Muscle layer of colon (tissue), 2 donors: ENCODE data around the gene LRRC3.

Experiments
- H3K27ac ChIP-seq: one replicate; pipeline ENCODE4 v1.7.0; 2013; ENCODE audit warnings: low read depth, mild to moderate bottlenecking, low read length, moderate library complexity
- H3K27me3 ChIP-seq, 2 donors: one replicate each; pipeline ENCODE4 v1.7.0; 2013; ENCODE audit warnings: low read length in 2 of 2, mild to moderate bottlenecking in 2 of 2; ENCODE audit not compliant: insufficient read depth in 2 of 2, control insufficient read depth in 1 of 2
- H3K36me3 ChIP-seq: one replicate; pipeline ENCODE4 v1.7.0; 2013; ENCODE audit warnings: mild to moderate bottlenecking, low read length; ENCODE audit not compliant: insufficient read depth
- H3K4me1 ChIP-seq: one replicate; pipeline ENCODE4 v1.7.0; 2013; ENCODE audit warnings: mild to moderate bottlenecking, low read length; ENCODE audit not compliant: insufficient read depth
- H3K4me3 ChIP-seq, 2 donors: one replicate each; pipeline ENCODE4 v1.7.0; 2013; ENCODE audit warnings: low read length in 2 of 2, low read depth in 1 of 2, mild to moderate bottlenecking in 1 of 2, moderate library complexity in 1 of 2
- H3K9ac ChIP-seq: one replicate; pipeline ENCODE4 v1.7.0; 2013; ENCODE audit warnings: low read length
- H3K9me3 ChIP-seq: one replicate; pipeline ENCODE4 v1.7.0; 2013; ENCODE audit warnings: mild to moderate bottlenecking, low read length
- donor health status: abdominal sarcoma.
- donor health status: Adenocarcinoma of cecum.

Gene LRRC3

DNA sequence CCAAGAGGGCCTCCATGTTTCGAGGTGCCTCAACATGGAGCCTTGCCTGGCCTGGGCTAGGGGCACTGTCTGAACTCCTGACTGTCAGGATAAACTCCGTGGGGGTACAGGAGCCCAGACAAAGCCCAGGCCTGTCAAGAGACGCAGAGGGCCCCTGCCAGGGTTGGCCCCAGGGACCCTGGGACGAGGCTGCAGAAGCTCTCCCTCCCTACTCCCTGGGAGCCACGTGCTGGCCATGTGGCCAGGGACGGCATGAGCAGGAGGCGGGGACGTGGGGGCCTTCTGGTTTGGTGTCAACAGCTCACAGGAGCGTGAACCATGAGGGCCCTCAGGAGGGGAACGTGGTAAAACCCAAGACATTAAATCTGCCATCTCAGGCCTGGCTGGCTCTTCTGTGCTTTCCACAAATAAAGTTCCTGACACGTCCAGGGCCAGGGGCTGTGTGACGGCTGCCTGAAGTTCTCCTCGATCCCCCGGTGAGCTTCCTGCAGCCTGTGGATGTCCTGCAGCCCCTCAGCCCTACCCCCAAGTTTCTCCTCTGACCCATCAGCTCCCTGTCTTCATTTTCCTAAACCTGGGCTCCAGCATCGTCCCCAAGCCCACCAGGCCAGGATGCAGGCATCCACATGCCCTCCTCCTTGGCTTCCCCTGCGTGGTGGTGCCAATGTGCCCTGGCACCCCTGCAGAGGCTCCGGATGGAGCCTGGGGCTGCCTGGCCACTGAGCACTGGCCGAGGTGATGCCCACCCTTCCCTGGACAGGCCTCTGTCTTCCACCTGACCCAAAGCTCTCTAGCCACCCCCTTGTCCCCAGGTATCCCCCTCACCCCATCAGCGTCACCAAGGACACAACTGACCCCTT lies 12.8 kb upstream of the LRRC3 start:
- Histone ChIP-seq H3K27me3 (no peaks in the 10 kb centered on the region), H3K36me3 (no peaks in the 10 kb centered on the region)

DNA sequence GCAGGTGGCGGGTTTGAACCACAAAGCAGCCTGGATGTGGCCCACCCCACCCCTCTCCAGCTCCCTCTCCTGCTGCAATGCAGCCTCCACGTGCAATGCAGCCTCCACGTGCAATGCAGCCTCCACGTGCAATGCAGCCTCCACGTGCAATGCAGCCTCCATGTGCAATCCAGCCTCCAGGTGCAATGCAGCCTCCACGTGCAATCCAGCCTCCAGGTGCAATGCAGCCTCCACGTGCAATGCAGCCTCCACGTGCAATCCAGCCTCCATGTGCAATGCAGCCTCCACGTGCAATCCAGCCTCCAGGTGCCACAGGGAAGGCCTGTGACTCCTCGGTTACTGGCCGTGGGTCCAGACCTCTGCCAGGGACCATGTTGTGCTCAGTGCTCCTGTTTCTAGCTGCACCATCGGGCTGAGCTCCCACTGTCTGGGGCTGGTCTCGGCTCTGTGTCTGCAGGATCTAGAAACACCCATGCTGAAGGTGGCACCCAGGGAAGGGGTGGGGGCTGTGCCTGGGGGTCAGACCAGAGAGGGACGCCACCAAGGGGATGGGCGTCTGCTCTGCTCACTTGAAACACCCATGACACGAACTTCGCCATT lies 11.9 kb upstream of the LRRC3 start:
- Histone ChIP-seq H3K27ac (no peak overlapping the region), H3K4me3 (no peak overlapping the region), H3K9me3 (no peaks in the 10 kb centered on the region), H3K9ac (no peak overlapping the region), H3K36me3 (no peaks in the 10 kb centered on the region), H3K4me1 (peaks cover 8% of the 10 kb centered on the region), H3K27me3 (no peaks in the 10 kb centered on the region)

More for the DNA sequence above, 12.8 kb upstream of the LRRC3 start:
- no peaks in the 10 kb centered on the region for H3K9me3 ChIP-seq
- H3K4me1 ChIP-seq, result peaks cover 17% of the 10 kb centered on the region
- no peak overlapping the region for H3K4me3 ChIP-seq
- H3K27ac ChIP-seq, result no peak overlapping the region
- H3K9ac ChIP-seq, result no peak overlapping the region

DNA sequence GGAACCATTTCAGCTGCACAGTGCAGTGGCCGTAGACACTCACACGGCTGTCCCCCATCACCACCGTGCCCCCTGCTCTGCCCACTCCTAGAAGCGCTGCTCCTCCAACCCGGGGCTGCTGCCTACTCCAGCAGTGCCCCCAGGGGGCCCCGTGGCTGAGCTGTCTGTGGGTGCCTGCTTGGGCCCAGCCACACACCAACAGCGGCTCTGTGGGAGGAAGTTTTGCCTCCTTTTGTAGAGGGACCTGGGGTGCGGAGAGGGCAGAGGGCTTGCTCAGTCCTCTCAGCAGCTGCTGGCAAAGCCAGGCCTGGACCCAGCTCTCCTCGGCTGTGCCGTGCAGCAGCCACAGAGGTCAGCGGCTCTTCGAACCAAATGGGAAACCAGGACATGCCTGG lies 11.4 kb upstream of the LRRC3 start:
- Histone ChIP-seq H3K36me3 (no peaks in the 10 kb centered on the region), H3K9ac (no peak overlapping the region), H3K9me3 (no peaks in the 10 kb centered on the region), H3K27ac (no peak overlapping the region), H3K4me3 (no peak overlapping the region), H3K27me3 (no peaks in the 10 kb centered on the region), H3K4me1 (peaks cover 12% of the 10 kb centered on the region)

DNA sequence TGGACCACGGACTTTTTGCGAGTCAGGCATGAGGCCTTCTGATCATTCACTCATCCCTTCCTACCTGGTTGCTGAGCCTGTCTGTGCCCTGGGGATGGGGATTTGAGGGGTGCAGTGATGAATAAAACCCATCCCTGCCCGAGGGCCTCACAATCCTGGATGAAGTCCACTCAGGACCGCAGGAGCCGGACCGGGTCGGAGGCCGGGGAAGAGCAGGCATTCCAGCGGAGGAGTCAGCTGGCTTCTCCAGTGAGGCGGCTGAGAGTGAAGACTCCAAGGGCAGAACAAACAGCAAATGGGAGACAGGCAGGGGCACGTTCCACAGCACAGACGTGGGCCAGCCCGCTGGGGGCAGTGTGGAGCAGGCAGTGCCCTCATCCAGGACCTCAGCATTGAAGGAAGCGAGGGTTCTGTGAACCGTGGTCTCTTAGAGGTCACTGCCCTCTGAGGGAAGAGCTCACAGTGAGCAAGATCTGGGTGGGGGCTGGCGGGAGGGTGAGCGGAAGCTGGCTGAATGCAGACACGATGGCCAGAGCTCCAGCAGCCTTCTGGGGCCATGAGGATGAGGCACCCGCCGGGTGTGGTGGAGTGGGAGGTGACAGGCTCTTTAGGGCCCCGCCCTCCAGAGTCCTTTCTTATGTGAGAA lies 10.9 kb upstream of the LRRC3 start:
- H3K4me3 ChIP-seq, result no peak overlapping the region
- H3K9me3 ChIP-seq, result no peaks in the 10 kb centered on the region
- H3K27ac ChIP-seq, result no peak overlapping the region
- no peak overlapping the region for H3K9ac ChIP-seq
- no peaks in the 10 kb centered on the region for H3K36me3 ChIP-seq
- H3K27me3 ChIP-seq, result no peaks in the 10 kb centered on the region
- peaks cover 12% of the 10 kb centered on the region for H3K4me1 ChIP-seq

DNA sequence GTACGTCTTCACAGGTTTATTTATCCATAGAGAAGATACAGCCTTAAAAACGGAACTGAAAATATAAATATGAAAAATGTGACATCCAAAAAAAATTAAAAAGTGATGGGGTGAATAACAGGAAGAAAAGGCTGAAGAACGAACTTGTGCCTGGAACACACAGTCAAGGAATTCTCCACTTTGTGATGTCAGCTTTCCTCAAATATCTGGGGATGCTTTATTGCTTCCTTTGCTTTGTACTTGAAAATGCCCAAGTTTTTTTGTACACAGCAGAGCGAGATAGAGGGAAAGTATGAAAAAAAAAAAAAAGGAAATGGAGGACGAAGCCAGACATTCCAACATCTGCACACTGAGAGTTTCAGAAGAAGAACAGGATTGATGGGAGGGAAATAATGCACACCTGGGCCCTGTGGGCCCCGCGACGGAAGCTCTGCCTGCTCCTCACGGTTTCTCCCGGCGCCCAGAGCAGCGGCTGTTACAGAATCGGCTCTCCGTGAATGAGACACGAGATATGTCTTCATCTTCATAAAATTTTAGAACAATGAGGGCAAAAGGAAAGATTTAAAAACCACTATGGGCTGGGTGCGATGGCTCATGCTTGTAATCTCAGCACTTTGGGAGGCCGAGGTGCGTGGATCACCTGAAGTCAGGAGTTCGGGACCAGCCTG lies 10.0 kb upstream of the LRRC3 start:
- no peaks in the 10 kb centered on the region for H3K9me3 ChIP-seq
- H3K9ac ChIP-seq, result no peak overlapping the region
- H3K27me3 ChIP-seq, result no peaks in the 10 kb centered on the region
- H3K36me3 ChIP-seq, result no peaks in the 10 kb centered on the region
- H3K4me1 ChIP-seq, result peaks cover 11% of the 10 kb centered on the region
- H3K4me3 ChIP-seq, result no peak overlapping the region
- H3K27ac ChIP-seq, result no peak overlapping the region

DNA sequence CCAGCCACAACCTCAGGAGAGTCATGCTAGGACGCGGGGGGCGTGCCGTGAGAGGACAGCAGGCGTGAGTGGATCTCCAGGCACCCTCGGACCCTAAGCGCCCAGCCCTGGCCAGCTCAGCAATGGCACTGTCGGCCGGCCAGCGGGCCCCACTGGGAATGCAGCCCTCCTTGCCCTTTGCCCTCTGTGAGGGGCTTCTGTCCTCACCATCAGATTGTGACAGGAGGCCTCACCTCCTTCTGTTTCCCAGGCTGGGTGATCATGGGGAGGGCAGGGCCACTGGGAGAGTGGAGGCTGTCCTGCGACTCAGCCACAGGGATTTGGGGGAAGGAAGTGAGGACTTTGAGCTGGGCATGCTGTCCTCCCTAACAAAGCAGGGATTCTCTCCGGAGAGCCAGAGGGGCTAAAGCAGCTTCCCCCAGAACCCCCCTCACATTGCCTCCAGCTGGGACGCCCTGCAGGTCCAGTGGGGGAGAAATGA lies 6.6 kb upstream of the LRRC3 start:
- Histone ChIP-seq H3K27me3 (no peaks in the 10 kb centered on the region), H3K4me3 (no peak overlapping the region), H3K4me1 (peaks cover 11% of the 10 kb centered on the region), H3K27ac (no peak overlapping the region), H3K9me3 (no peaks in the 10 kb centered on the region), H3K9ac (no peak overlapping the region), H3K36me3 (no peaks in the 10 kb centered on the region)

DNA sequence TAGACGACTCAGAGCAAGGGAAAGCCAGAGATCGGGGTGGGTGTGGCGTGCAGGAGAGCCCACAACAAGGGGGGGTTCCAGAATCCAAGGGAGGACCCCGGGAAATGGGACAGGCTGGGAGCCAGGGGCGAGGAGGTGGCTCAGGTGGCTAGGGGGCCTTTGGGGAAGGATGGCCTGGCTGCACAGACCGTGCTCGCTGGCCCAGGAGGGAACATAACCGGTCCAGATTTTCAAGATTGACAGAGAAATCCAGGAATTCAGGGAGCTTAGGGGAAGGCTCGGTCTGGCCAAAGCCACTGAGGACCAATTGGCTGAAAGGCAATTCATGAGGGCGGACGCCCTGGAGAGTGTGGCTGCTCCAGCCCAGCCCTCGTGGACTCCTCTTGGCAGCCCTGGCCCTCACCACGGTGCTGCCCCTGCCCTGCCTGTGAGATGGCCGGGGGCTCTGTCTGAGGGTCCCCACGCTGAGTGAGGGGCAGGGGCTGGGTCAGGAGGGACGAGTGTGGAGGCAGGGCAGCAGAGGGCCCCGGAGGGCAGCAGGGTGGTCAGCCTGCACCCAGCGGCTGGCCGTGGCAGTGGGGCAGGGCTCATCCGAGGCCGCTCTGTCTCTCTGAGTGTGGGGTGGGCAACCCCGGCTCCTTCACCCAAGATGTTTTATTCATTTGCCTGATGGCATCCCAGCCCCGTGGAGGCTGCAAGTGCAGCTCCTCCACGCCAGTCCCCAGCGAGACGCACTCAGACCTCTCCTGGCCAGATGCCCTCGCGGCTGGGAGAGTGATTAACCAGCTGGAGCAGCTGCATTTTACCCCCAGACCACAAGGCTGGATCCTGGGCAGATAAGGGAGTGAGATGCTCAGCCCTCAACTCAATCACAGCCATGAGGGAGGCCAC lies 5.6 kb upstream of the LRRC3 start:
- H3K9me3 ChIP-seq, result no peaks in the 10 kb centered on the region
- H3K36me3 ChIP-seq, result no peaks in the 10 kb centered on the region
- H3K4me3 ChIP-seq, result no peak overlapping the region
- no peak overlapping the region for H3K27ac ChIP-seq
- H3K27me3 ChIP-seq, result no peaks in the 10 kb centered on the region
- H3K4me1 ChIP-seq, result peaks cover 11% of the 10 kb centered on the region
- H3K9ac ChIP-seq, result no peak overlapping the region

DNA sequence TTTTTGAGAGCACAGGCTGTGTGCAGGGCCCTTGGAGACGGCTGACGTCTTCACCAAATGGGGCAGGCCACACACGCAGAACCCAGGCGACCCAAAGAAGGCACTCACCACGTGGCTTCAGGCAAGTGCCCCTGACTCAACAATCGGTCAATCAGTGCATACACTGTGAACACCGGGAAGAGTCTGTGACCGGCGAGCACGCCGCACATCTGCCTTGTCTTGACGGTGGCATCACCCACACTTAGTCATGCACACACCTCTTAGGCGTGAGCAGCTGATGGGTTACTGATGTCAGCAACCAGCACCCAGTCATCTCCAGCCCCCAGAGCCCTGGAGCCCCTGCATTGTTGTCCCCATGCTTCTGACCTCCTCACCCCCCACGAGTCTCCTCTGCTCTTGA lies 4.9 kb upstream of the LRRC3 start:
- no peaks in the 10 kb centered on the region for H3K9me3 ChIP-seq
- no peaks in the 10 kb centered on the region for H3K27me3 ChIP-seq

DNA sequence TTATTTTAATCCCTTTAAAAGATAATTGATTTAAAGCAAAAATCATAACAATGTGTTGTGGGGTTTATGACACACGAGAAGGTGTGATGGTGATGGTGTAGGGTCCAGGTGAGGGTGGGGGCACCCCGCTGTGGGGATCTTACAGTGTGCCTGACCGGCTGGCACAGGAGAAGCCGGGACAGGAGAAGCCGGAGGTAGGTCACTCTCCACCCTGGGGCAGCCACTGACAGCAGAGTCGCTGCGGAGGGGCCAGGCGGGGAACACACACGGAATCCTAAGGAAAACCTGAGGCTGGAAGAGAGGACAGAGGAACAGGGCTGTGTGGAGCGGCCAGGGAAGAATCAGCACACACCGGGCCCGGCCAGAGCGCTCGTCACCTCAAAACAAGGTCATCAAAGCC lies 4.3 kb upstream of the LRRC3 start:
- H3K27ac ChIP-seq, result no peak overlapping the region
- no peak overlapping the region for H3K4me3 ChIP-seq
- peaks cover 11% of the 10 kb centered on the region for H3K4me1 ChIP-seq
- no peaks in the 10 kb centered on the region for H3K9me3 ChIP-seq
- no peaks in the 10 kb centered on the region for H3K27me3 ChIP-seq
- H3K9ac ChIP-seq, result no peak overlapping the region
- no peaks in the 10 kb centered on the region for H3K36me3 ChIP-seq

More for the DNA sequence above, 4.9 kb upstream of the LRRC3 start:
- Histone ChIP-seq H3K9ac (no peak overlapping the region), H3K27ac (no peak overlapping the region), H3K4me1 (peaks cover 11% of the 10 kb centered on the region), H3K4me3 (no peak overlapping the region), H3K36me3 (no peaks in the 10 kb centered on the region)

DNA sequence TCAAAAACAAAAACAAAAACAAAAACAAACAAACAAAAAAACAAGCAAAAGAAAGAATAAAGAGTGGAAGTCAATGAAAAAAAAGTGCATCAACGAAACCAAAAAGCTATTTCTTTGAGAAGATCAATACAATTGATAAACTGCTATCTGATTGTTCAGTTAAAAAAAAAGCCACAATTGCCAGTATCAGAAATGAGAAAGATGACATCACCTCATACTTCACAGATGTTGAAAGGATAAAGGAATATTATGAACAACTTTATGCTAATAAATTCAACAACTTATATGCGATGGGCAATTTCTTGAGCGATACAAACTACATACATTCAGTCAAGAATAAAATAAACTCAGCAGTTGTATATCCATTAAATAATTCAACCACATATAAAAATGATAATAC lies 2.2 kb upstream of the LRRC3 start:
- peaks cover 11% of the 10 kb centered on the region for H3K4me1 ChIP-seq
- H3K9me3 ChIP-seq, result no peaks in the 10 kb centered on the region
- no peak overlapping the region for H3K4me3 ChIP-seq
- H3K36me3 ChIP-seq, result no peaks in the 10 kb centered on the region
- no peak overlapping the region for H3K27ac ChIP-seq
- no peaks in the 10 kb centered on the region for H3K27me3 ChIP-seq
- H3K9ac ChIP-seq, result no peak overlapping the region
